OCI-LY7 (cell line): ENCODE measurements around the gene NEUROD2.

Experiments
- EZH2phosphoT487 ChIP-seq: fragments of 200-600 bp; sonication (generic); IDR thresholded peaks from 2 replicates; pipeline ENCODE4 v1.6.1; 2018; ENCODE audit warnings: low read depth, borderline replicate concordance, mild to moderate bottlenecking, mixed run types, antibody characterized with exemption, low read length, moderate library complexity, mixed read lengths
- TF ChIP-seq, protein P1 (sequence below): fragments of 200-600 bp; sonication (generic); conservative IDR thresholded peaks from 2 replicates; pipeline ENCODE4 v1.5.1; 2014; ENCODE audit warnings: mild to moderate bottlenecking, antibody characterized with exemption, low read length, moderate library complexity, mixed read lengths

DNA sequence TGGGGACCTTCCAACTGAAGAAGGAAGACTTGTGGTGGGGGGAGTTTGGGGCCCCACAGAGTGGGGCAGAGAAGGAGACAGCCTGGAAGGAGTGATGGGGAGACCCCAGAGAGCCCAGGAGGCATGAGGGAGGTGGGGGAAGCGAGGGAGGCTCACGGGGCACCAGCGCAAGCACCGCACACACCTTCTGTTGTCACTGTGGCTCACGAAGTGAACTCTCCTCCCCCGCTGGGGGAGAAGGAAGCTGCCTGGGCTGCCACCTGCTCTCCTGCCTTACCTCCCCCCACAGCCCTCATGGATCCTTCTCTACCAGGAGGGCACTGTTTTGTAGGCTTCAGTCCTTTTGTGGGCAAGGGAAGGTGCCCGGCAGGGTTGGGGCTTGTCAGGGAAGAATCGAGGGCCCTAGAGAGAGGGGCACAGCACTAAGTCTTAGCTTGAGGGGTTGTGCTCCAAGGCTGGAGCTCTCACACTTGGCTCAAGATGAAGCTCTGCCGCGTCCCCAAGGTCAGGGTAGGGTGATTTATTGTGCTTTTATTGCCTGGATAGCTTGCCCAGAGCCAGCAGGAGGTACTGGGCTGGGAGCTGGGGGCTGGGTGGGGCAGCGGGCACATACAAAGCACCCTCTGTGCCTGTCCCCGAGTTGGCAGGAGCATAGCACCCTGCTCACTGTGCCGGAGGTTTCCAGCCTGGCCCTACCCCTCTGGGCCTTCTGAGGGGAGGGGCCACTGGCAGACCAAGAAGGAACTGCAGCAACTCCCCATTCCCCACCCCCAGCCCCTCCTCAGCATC, 24.6 kb upstream of the NEUROD2 start:
- TF ChIP-seq, protein P1, sequence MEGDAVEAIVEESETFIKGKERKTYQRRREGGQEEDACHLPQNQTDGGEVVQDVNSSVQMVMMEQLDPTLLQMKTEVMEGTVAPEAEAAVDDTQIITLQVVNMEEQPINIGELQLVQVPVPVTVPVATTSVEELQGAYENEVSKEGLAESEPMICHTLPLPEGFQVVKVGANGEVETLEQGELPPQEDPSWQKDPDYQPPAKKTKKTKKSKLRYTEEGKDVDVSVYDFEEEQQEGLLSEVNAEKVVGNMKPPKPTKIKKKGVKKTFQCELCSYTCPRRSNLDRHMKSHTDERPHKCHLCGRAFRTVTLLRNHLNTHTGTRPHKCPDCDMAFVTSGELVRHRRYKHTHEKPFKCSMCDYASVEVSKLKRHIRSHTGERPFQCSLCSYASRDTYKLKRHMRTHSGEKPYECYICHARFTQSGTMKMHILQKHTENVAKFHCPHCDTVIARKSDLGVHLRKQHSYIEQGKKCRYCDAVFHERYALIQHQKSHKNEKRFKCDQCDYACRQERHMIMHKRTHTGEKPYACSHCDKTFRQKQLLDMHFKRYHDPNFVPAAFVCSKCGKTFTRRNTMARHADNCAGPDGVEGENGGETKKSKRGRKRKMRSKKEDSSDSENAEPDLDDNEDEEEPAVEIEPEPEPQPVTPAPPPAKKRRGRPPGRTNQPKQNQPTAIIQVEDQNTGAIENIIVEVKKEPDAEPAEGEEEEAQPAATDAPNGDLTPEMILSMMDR: no peak
- no peak for TF ChIP-seq EZH2phosphoT487
